ENCODE data around the gene ERBB4.
"Not testable (repeated sequence)": the region's sequence is repeated elsewhere in the genome, so short reads cannot be mapped to it uniquely, and the experiment has no call there.

ERBB4 gene

DNA sequence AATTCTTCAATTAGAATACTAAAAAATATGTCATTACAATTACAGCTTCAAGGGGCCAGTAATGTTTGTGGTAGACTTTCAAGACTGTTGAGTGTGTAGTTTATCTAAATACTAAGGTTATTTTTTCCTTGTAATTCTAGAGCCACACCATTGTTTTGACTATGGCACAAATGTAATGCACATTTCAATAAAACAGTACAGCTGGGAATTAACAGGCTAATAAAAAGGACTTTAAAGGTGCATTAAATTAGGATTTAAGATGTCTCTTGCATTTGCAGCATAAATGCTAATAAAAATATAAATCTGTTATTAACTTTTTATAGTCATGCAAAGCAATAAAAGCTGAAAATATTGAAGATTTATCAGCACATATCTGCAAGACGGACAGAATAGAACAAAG is 344.8 kb downstream of the ERBB4 start:
- Histone ChIP-seq H3K9ac (ENCODE audit: low read depth in 1 of 2, low read length in 2 of 2) (no peak overlapping the region), H3K4me3 (ENCODE audit: low read length in 2 of 2) (no peak overlapping the region), H3K27ac (ENCODE audit: low read depth in 2 of 2, low read length in 2 of 2) (no peak overlapping the region), H3K36me3 (ENCODE audit: control insufficient read depth in 2 of 2, insufficient read depth in 2 of 2, low read length in 2 of 2) (no peaks in the 10 kb centered on the region), H3K4me1 (ENCODE audit: control insufficient read depth in 2 of 2, insufficient read depth in 2 of 2, low read length in 2 of 2) (no peaks in the 10 kb centered on the region), H3K27me3 (ENCODE audit: control insufficient read depth in 2 of 2, insufficient read depth in 2 of 2, low read length in 2 of 2) (no peaks in the 10 kb centered on the region), H3K9me3 (ENCODE audit: control insufficient read depth in 2 of 2, low read length in 2 of 2) (no peaks in the 10 kb centered on the region)

GRCh38 chr2:212193056-212193455 is 345.5 kb downstream of the ERBB4 start:
- Histone ChIP-seq H3K27me3 (ENCODE audit: control insufficient read depth in 2 of 2, insufficient read depth in 2 of 2, low read length in 2 of 2) (no peaks in the 10 kb centered on the region), H3K9ac (ENCODE audit: low read depth in 1 of 2, low read length in 2 of 2) (no peak overlapping the region), H3K36me3 (ENCODE audit: control insufficient read depth in 2 of 2, insufficient read depth in 2 of 2, low read length in 2 of 2) (no peaks in the 10 kb centered on the region), H3K4me3 (ENCODE audit: low read length in 2 of 2) (no peak overlapping the region), H3K27ac (ENCODE audit: low read depth in 2 of 2, low read length in 2 of 2) (no peak overlapping the region), H3K4me1 (ENCODE audit: control insufficient read depth in 2 of 2, insufficient read depth in 2 of 2, low read length in 2 of 2) (no peaks in the 10 kb centered on the region), H3K9me3 (ENCODE audit: control insufficient read depth in 2 of 2, low read length in 2 of 2) (no peaks in the 10 kb centered on the region)

GRCh38 chr2:212191438-212191837 is 347.2 kb downstream of the ERBB4 start:
- H3K9ac ChIP-seq (ENCODE audit: low read depth in 1 of 2, low read length in 2 of 2); H3K36me3 ChIP-seq (ENCODE audit: control insufficient read depth in 2 of 2, insufficient read depth in 2 of 2, low read length in 2 of 2); H3K4me3 ChIP-seq (ENCODE audit: low read length in 2 of 2); H3K27me3 ChIP-seq (ENCODE audit: control insufficient read depth in 2 of 2, insufficient read depth in 2 of 2, low read length in 2 of 2); H3K27ac ChIP-seq (ENCODE audit: low read depth in 2 of 2, low read length in 2 of 2); H3K9me3 ChIP-seq (ENCODE audit: control insufficient read depth in 2 of 2, low read length in 2 of 2); H3K4me1 ChIP-seq (ENCODE audit: control insufficient read depth in 2 of 2, insufficient read depth in 2 of 2, low read length in 2 of 2): not testable (repeated sequence)

DNA sequence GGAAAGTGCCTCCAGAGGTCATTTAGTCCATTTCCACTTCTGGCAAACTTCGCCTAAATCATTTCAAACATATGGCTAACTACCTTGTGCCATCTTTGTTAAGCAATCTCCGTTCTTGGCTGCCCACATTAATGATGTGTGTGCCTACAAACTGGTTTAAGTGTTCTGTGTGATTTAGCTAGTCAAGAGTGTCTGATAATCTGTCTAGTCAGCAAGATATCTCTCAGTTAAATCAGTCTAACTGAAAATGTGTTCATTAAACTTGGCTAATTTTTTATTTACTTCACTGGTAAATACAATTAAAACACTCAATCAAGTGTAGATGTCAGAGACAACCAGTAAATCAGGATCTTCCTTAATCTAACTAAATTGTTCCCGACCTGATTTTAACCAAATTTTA is 352.4 kb downstream of the ERBB4 start:
- Histone ChIP-seq H3K9ac (ENCODE audit: low read depth in 1 of 2, low read length in 2 of 2) (no peak overlapping the region), H3K27ac (ENCODE audit: low read depth in 2 of 2, low read length in 2 of 2) (no peak overlapping the region), H3K27me3 (ENCODE audit: control insufficient read depth in 2 of 2, insufficient read depth in 2 of 2, low read length in 2 of 2) (no peaks in the 10 kb centered on the region), H3K4me1 (ENCODE audit: control insufficient read depth in 2 of 2, insufficient read depth in 2 of 2, low read length in 2 of 2) (no peaks in the 10 kb centered on the region), H3K4me3 (ENCODE audit: low read length in 2 of 2) (no peak overlapping the region), H3K9me3 (ENCODE audit: control insufficient read depth in 2 of 2, low read length in 2 of 2) (no peaks in the 10 kb centered on the region), H3K36me3 (ENCODE audit: control insufficient read depth in 2 of 2, insufficient read depth in 2 of 2, low read length in 2 of 2) (no peaks in the 10 kb centered on the region)

- Histone ChIP-seq H3K4me1 (ENCODE audit: control insufficient read depth in 2 of 2, insufficient read depth in 2 of 2, low read length in 2 of 2) (no peaks in the 10 kb centered on the region), H3K9me3 (ENCODE audit: control insufficient read depth in 2 of 2, low read length in 2 of 2) (no peaks in the 10 kb centered on the region), H3K9ac (ENCODE audit: low read depth in 1 of 2, low read length in 2 of 2) (no peak overlapping the region), H3K27ac (ENCODE audit: low read depth in 2 of 2, low read length in 2 of 2) (no peak overlapping the region), H3K27me3 (ENCODE audit: control insufficient read depth in 2 of 2, insufficient read depth in 2 of 2, low read length in 2 of 2) (no peaks in the 10 kb centered on the region), H3K36me3 (ENCODE audit: control insufficient read depth in 2 of 2, insufficient read depth in 2 of 2, low read length in 2 of 2) (no peaks in the 10 kb centered on the region), H3K4me3 (ENCODE audit: low read length in 2 of 2) (no peak overlapping the region)
These were observed 357.0 kb downstream of the ERBB4 start for GRCh38 chr2:212181646-212182045.

GRCh38 chr2:212180408-212181083 is 358.1 kb downstream of the ERBB4 start:
- Histone ChIP-seq H3K9ac (ENCODE audit: low read depth in 1 of 2, low read length in 2 of 2) (no peak overlapping the region), H3K27me3 (ENCODE audit: control insufficient read depth in 2 of 2, insufficient read depth in 2 of 2, low read length in 2 of 2) (no peaks in the 10 kb centered on the region)

DNA sequence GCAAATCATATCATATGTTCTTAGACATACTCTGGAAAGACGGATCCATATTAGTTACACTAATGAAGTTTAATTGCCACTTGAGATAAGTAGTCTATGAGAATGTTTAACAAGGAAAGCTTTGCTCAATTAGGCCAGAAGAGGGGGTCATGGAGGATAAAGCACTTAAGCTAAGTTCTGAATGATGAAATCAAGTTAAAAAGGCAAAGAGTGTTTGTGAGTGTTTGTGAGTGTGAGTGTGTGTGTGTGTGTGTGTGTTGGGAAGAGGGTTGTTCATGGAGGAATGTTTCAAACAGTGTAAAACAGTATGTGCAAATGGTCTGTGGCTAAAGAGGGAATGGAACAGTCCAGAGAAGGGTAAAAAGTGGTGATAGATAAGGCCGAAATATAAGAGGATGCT is 360.9 kb downstream of the ERBB4 start:
- Histone ChIP-seq H3K27me3 (ENCODE audit: control insufficient read depth in 2 of 2, insufficient read depth in 2 of 2, low read length in 2 of 2) (no peaks in the 10 kb centered on the region), H3K36me3 (ENCODE audit: control insufficient read depth in 2 of 2, insufficient read depth in 2 of 2, low read length in 2 of 2) (no peaks in the 10 kb centered on the region), H3K9me3 (ENCODE audit: control insufficient read depth in 2 of 2, low read length in 2 of 2) (no peaks in the 10 kb centered on the region), H3K4me1 (ENCODE audit: control insufficient read depth in 2 of 2, insufficient read depth in 2 of 2, low read length in 2 of 2) (no peaks in the 10 kb centered on the region), H3K27ac (ENCODE audit: low read depth in 2 of 2, low read length in 2 of 2) (no peak overlapping the region), H3K4me3 (ENCODE audit: low read length in 2 of 2) (no peak overlapping the region), H3K9ac (ENCODE audit: low read depth in 1 of 2, low read length in 2 of 2) (no peak overlapping the region)

More at GRCh38 chr2:212180408-212181083, 358.1 kb downstream of the ERBB4 start:
- H3K27ac ChIP-seq (ENCODE audit: low read depth in 2 of 2, low read length in 2 of 2): no peak overlapping the region
- H3K4me1 ChIP-seq (ENCODE audit: control insufficient read depth in 2 of 2, insufficient read depth in 2 of 2, low read length in 2 of 2): no peaks in the 10 kb centered on the region
- no peak overlapping the region for H3K4me3 ChIP-seq (ENCODE audit: low read length in 2 of 2)
- no peaks in the 10 kb centered on the region for H3K9me3 ChIP-seq (ENCODE audit: control insufficient read depth in 2 of 2, low read length in 2 of 2)
- no peaks in the 10 kb centered on the region for H3K36me3 ChIP-seq (ENCODE audit: control insufficient read depth in 2 of 2, insufficient read depth in 2 of 2, low read length in 2 of 2)

- no peak overlapping the region for H3K9ac ChIP-seq (ENCODE audit: low read depth in 1 of 2, low read length in 2 of 2)
- no peaks in the 10 kb centered on the region for H3K36me3 ChIP-seq (ENCODE audit: control insufficient read depth in 2 of 2, insufficient read depth in 2 of 2, low read length in 2 of 2)
- H3K9me3 ChIP-seq (ENCODE audit: control insufficient read depth in 2 of 2, low read length in 2 of 2): no peaks in the 10 kb centered on the region
- no peak overlapping the region for H3K4me3 ChIP-seq (ENCODE audit: low read length in 2 of 2)
- H3K27me3 ChIP-seq (ENCODE audit: control insufficient read depth in 2 of 2, insufficient read depth in 2 of 2, low read length in 2 of 2): no peaks in the 10 kb centered on the region
- H3K27ac ChIP-seq (ENCODE audit: low read depth in 2 of 2, low read length in 2 of 2): no peak overlapping the region
- no peaks in the 10 kb centered on the region for H3K4me1 ChIP-seq (ENCODE audit: control insufficient read depth in 2 of 2, insufficient read depth in 2 of 2, low read length in 2 of 2)
These were observed 362.5 kb downstream of the ERBB4 start for GRCh38 chr2:212176151-212176550.

GRCh38 chr2:212173756-212174510 is 364.7 kb downstream of the ERBB4 start:
- Histone ChIP-seq H3K27ac (ENCODE audit: low read depth in 2 of 2, low read length in 2 of 2) (no peak overlapping the region), H3K4me1 (ENCODE audit: control insufficient read depth in 2 of 2, insufficient read depth in 2 of 2, low read length in 2 of 2) (no peaks in the 10 kb centered on the region), H3K4me3 (ENCODE audit: low read length in 2 of 2) (no peak overlapping the region), H3K27me3 (ENCODE audit: control insufficient read depth in 2 of 2, insufficient read depth in 2 of 2, low read length in 2 of 2) (no peaks in the 10 kb centered on the region), H3K36me3 (ENCODE audit: control insufficient read depth in 2 of 2, insufficient read depth in 2 of 2, low read length in 2 of 2) (no peaks in the 10 kb centered on the region), H3K9ac (ENCODE audit: low read depth in 1 of 2, low read length in 2 of 2) (no peak overlapping the region), H3K9me3 (ENCODE audit: control insufficient read depth in 2 of 2, low read length in 2 of 2) (no peaks in the 10 kb centered on the region)

- H3K36me3 ChIP-seq (ENCODE audit: control insufficient read depth in 2 of 2, insufficient read depth in 2 of 2, low read length in 2 of 2): no peaks in the 10 kb centered on the region
- no peaks in the 10 kb centered on the region for H3K9me3 ChIP-seq (ENCODE audit: control insufficient read depth in 2 of 2, low read length in 2 of 2)
- H3K9ac ChIP-seq (ENCODE audit: low read depth in 1 of 2, low read length in 2 of 2): no peak overlapping the region
- no peak overlapping the region for H3K4me3 ChIP-seq (ENCODE audit: low read length in 2 of 2)
- no peaks in the 10 kb centered on the region for H3K27me3 ChIP-seq (ENCODE audit: control insufficient read depth in 2 of 2, insufficient read depth in 2 of 2, low read length in 2 of 2)
- H3K27ac ChIP-seq (ENCODE audit: low read depth in 2 of 2, low read length in 2 of 2): no peak overlapping the region
- H3K4me1 ChIP-seq (ENCODE audit: control insufficient read depth in 2 of 2, insufficient read depth in 2 of 2, low read length in 2 of 2): no peaks in the 10 kb centered on the region
These were observed 365.3 kb downstream of the ERBB4 start for GRCh38 chr2:212173331-212173730.

Data from mucosa of rectum (tissue), 2 donors.